ENCODE results near the gene OPRD1. TPM values are rescaled to one million over a fixed set of nuclear protein-coding genes. Genes with fewer than 3 reads are reported as not detected.

Gene OPRD1
- total RNA-seq, 1 donor from 2014 or later, result 0.05 TPM

- Mint-ChIP-seq H3K4me1 (ENCODE audit: low read depth) (peaks cover 32% of the 10 kb centered on the region), H3K36me3 (ENCODE audit: low read depth) (peaks cover 10% of the 10 kb centered on the region), H3K9me3 (no peaks in the 10 kb centered on the region), H3K27me3 (ENCODE audit: insufficient read depth) (no peaks in the 10 kb centered on the region), H3K27ac (no peak overlapping the region), H3K4me3 (no peak overlapping the region)
- no peak for DNase-seq (ENCODE audit: low spot score)
- intact Hi-C loops (cut with micrococcal nuclease), result no loop called here
Measured at GRCh38 chr1:28895896-28896608, 84.1 kb downstream of the OPRD1 start.

GRCh38 chr1:28896609-28896986, 84.6 kb downstream of the OPRD1 start:
- no peak overlapping the region for H3K4me3 Mint-ChIP-seq
- H3K4me1 Mint-ChIP-seq (ENCODE audit: low read depth), result peaks cover 29% of the 10 kb centered on the region
- no peaks in the 10 kb centered on the region for H3K9me3 Mint-ChIP-seq
- no peak for DNase-seq (ENCODE audit: low spot score)
- no peak overlapping the region for H3K27ac Mint-ChIP-seq
- H3K27me3 Mint-ChIP-seq (ENCODE audit: insufficient read depth), result no peaks in the 10 kb centered on the region
- peaks cover 10% of the 10 kb centered on the region for H3K36me3 Mint-ChIP-seq (ENCODE audit: low read depth)
- intact Hi-C loops (cut with micrococcal nuclease), result no loop called here

GRCh38 chr1:28897789-28898188, 85.8 kb downstream of the OPRD1 start:
- no peak overlapping the region for H3K4me3 Mint-ChIP-seq
- no peak overlapping the region for H3K27ac Mint-ChIP-seq
- peaks cover 29% of the 10 kb centered on the region for H3K4me1 Mint-ChIP-seq (ENCODE audit: low read depth)
- DNase-seq (ENCODE audit: low spot score), result no peak
- intact Hi-C loops (cut with micrococcal nuclease), result no loop called here
- H3K27me3 Mint-ChIP-seq (ENCODE audit: insufficient read depth), result no peaks in the 10 kb centered on the region
- no peaks in the 10 kb centered on the region for H3K9me3 Mint-ChIP-seq
- H3K36me3 Mint-ChIP-seq (ENCODE audit: low read depth), result peaks cover 14% of the 10 kb centered on the region

GRCh38 chr1:28898405-28898881, 86.5 kb downstream of the OPRD1 start:
- H3K27ac Mint-ChIP-seq, result no peak overlapping the region
- peaks cover 29% of the 10 kb centered on the region for H3K4me1 Mint-ChIP-seq (ENCODE audit: low read depth)
- no peak for DNase-seq (ENCODE audit: low spot score)
- H3K36me3 Mint-ChIP-seq (ENCODE audit: low read depth), result peaks cover 17% of the 10 kb centered on the region
- intact Hi-C loops (cut with micrococcal nuclease), result no loop called here
- H3K27me3 Mint-ChIP-seq (ENCODE audit: insufficient read depth), result no peaks in the 10 kb centered on the region
- no peaks in the 10 kb centered on the region for H3K9me3 Mint-ChIP-seq
- H3K4me3 Mint-ChIP-seq, result no peak overlapping the region

DNA sequence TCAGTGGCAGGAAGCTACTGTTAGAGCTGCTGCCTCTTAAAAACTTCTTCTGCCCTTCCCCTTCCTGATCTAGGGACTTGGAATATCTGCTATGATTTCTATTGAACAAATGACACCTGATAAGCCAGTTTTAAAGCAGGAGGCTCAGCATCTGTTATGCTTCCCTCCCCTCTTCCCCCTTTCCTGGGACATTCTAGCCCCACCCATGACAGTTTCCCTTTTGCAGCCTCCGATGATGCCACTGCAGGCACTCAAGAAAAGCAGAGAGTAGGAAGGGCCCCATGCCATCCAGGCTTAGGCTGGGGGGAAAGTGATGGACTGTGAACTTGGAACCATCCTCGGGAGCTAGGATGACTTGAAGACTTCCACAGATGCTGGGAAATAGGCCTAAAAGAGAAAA, 87.3 kb downstream of the OPRD1 start:
- DNase-seq (ENCODE audit: low spot score), result no peak
- Mint-ChIP-seq H3K4me1 (ENCODE audit: low read depth) (peaks cover 29% of the 10 kb centered on the region), H3K9me3 (peaks cover 1% of the 10 kb centered on the region), H3K27me3 (ENCODE audit: insufficient read depth) (no peaks in the 10 kb centered on the region), H3K27ac (no peak overlapping the region), H3K36me3 (ENCODE audit: low read depth) (peaks cover 18% of the 10 kb centered on the region), H3K4me3 (no peak overlapping the region)
- intact Hi-C loops (cut with micrococcal nuclease), result no loop called here

- H3K9me3 Mint-ChIP-seq, result peaks cover 3% of the 10 kb centered on the region
- H3K36me3 Mint-ChIP-seq (ENCODE audit: low read depth), result peaks cover 18% of the 10 kb centered on the region
- peak overlapping the region; percentile 22 for H3K27ac Mint-ChIP-seq
- H3K4me1 Mint-ChIP-seq (ENCODE audit: low read depth), result peaks cover 29% of the 10 kb centered on the region
- no peaks in the 10 kb centered on the region for H3K27me3 Mint-ChIP-seq (ENCODE audit: insufficient read depth)
- H3K4me3 Mint-ChIP-seq, result no peak overlapping the region
- intact Hi-C loops (cut with micrococcal nuclease), result no loop called here
- no peak for DNase-seq (ENCODE audit: low spot score)
Measured at GRCh38 chr1:28900562-28900961, 88.6 kb downstream of the OPRD1 start.

DNA sequence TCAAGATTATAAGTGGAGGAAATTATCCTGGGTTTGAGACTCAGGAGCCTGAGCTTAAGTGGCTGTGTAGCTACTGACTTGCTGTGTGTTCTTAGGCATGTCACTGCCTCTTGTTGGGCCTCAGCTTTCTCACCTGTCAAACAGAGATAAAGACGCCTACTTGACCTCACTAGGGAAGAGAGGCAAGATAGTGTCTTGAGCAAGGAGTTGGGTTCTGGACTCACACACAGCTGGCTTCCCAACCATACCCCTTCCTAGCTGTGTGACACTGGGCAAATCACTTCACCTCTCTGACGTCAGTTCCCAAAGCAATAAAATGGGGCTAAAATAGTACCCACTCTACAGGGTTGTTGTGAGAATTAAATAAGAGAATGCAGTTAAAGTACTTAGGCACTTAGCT, 90.8 kb downstream of the OPRD1 start:
- no peak for DNase-seq (ENCODE audit: low spot score)
- no peaks in the 10 kb centered on the region for H3K27me3 Mint-ChIP-seq (ENCODE audit: insufficient read depth)
- peaks cover 17% of the 10 kb centered on the region for H3K36me3 Mint-ChIP-seq (ENCODE audit: low read depth)
- peaks cover 21% of the 10 kb centered on the region for H3K4me1 Mint-ChIP-seq (ENCODE audit: low read depth)
- peaks cover 3% of the 10 kb centered on the region for H3K9me3 Mint-ChIP-seq
- intact Hi-C loops (cut with micrococcal nuclease), result no loop called here
- H3K4me3 Mint-ChIP-seq, result no peak overlapping the region
- H3K27ac Mint-ChIP-seq, result no peak overlapping the region

DNA sequence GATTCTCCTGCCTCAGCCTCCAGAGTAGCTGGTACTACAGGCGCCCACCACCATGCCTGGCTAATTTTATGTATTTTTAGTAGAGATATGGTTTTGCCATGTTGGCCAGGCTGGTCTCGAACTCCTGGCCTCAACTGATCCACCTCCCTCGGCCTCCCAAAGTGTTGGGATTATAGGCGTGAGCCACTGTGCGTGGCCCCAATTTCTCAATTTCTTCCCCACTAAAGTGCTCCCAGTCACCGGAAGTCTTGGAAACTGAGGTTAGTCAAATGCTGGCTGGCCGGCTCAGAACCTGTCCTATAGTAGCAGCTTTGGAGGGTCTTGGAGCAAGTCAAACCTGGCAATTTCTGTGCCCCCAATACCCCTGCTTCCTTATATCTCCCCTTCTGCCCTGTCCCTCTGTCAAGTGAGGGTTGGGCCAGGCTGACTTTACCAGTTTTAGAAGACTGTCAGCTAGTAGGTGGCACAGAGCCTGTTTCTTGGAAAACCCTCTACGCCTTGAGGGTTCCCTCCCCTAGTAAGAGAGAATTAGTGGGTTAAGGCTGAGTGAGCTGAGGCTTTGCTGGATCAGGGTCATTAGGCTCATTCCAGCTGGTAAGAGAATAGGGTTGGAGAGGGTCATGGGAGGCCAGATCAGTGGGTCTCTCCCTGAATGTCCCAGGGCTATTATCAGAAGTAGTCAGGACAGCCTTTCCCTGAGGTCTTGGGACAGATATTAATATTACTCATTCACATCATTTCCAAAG, 94.1 kb downstream of the OPRD1 start:
- Mint-ChIP-seq H3K4me1 (ENCODE audit: low read depth) (peaks cover 5% of the 10 kb centered on the region), H3K27ac (no peak overlapping the region), H3K36me3 (ENCODE audit: low read depth) (peaks cover 17% of the 10 kb centered on the region), H3K4me3 (no peak overlapping the region), H3K9me3 (peaks cover 3% of the 10 kb centered on the region), H3K27me3 (ENCODE audit: insufficient read depth) (no peaks in the 10 kb centered on the region)
- intact Hi-C loops (cut with micrococcal nuclease), result no loop called here
- no peak for DNase-seq (ENCODE audit: low spot score)

GRCh38 chr1:28909198-28909597, 97.2 kb downstream of the OPRD1 start:
- Mint-ChIP-seq H3K4me3 (no peak overlapping the region), H3K9me3 (peaks cover 3% of the 10 kb centered on the region), H3K36me3 (ENCODE audit: low read depth) (peaks cover 5% of the 10 kb centered on the region), H3K27ac (no peak overlapping the region), H3K4me1 (ENCODE audit: low read depth) (peaks cover 13% of the 10 kb centered on the region), H3K27me3 (ENCODE audit: insufficient read depth) (no peaks in the 10 kb centered on the region)
- intact Hi-C loops (cut with micrococcal nuclease), result no loop called here
- DNase-seq (ENCODE audit: low spot score), result no peak

DNA sequence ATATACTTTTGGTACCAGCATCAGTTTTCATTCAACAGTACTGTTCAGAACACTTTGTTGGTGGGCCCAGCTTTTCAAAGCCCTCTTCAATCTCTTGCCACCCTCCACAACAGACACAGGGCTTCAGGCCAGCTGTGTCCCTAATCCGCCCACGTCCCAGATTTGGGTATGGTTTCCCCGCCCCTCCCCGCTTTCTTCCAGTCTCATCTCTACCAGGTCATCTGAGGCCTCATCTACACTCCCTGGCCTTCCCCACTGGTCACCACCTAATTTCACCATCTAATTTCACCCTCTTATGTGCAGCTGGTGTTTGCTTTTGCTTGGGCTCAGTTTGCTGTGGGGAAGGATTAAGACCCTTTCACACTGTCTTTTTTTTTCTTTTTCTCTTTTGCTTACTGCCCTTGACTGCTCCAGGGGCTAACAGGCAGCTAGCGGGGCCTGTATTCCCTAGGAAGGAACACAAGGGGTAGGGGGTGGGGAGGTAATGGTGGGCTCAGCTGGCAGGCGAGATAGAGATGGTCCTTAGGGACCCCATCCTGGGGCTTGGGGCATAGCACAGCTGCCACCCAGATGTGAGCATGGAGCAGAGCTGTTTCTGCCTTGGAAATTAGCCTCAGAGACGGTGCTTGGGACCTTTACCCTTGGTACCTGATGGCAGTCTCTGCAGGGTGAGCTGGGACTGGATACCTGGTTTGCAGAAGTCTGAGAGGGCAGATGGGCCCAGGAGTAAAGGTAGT, 98.6 kb downstream of the OPRD1 start:
- H3K27ac Mint-ChIP-seq, result no peak overlapping the region
- H3K9me3 Mint-ChIP-seq, result no peaks in the 10 kb centered on the region
- no peak for DNase-seq (ENCODE audit: low spot score)
- peaks cover 20% of the 10 kb centered on the region for H3K4me1 Mint-ChIP-seq (ENCODE audit: low read depth)
- intact Hi-C loops (cut with micrococcal nuclease), result no loop called here
- no peaks in the 10 kb centered on the region for H3K27me3 Mint-ChIP-seq (ENCODE audit: insufficient read depth)
- H3K4me3 Mint-ChIP-seq, result no peak overlapping the region
- peaks cover 3% of the 10 kb centered on the region for H3K36me3 Mint-ChIP-seq (ENCODE audit: low read depth)

GRCh38 chr1:28913786-28914227, 101.8 kb downstream of the OPRD1 start:
- H3K27me3 Mint-ChIP-seq (ENCODE audit: insufficient read depth), result no peaks in the 10 kb centered on the region
- H3K4me1 Mint-ChIP-seq (ENCODE audit: low read depth), result peaks cover 48% of the 10 kb centered on the region
- DNase-seq (ENCODE audit: low spot score), result no peak
- intact Hi-C loops (cut with micrococcal nuclease), result loop anchor here (1.0 kb wide), 2 partner anchors 29 to 48 kb away; no protein-coding TSS in a partner anchor
- H3K4me3 Mint-ChIP-seq, result peak overlapping the region; percentile 78
- H3K36me3 Mint-ChIP-seq (ENCODE audit: low read depth), result peaks cover 11% of the 10 kb centered on the region
- no peaks in the 10 kb centered on the region for H3K9me3 Mint-ChIP-seq
- peak overlapping the region; percentile 82 for H3K27ac Mint-ChIP-seq

DNA sequence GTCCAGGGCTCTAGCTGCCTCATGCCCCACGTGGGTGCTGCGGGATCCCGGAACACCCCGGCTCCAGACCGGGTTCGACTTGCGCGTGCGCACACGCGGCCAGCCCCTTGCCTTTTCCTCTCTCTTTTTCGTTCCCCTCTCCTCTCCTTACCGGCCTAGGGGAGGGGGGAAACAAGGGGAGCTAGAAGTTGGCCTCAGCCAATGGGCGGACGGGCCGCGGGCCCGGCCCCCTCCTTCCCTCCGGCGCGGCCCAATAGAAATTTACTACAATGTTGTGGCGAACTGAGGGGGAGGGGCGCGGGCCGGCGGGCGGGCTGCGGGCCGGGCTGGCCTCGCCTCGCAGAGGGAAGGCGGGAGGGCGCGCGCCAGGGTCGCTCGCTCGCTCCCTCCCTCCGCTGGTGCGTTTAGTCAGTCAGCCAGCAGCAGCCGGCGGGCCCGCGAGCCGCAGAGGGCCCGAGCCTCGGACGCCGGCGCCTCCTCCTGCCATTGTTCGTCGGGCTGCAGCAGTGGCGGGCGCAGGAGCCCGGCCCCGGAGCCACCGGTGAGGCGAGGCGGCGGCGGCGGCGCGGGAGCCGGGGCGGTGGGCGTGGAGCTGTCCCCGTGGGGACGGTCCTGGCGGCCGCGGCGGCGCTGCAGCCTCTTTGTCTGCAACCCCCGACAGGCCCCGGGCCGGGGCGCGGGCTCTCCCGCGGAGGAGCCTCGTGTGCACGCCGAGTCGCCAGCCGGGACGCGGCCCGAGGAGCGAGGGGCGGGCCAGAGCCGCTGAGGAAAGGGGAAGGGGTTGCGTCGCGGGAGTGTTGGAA, 102.5 kb downstream of the OPRD1 start, which contains the start of gene EPB41:
EPB41 (plus strand) TSS at position 342 of the 803 bp plus-strand sequence. CDS start 72,869 bp downstream, outside the sequence.
- no peaks in the 10 kb centered on the region for H3K27me3 Mint-ChIP-seq (ENCODE audit: insufficient read depth)
- no peaks in the 10 kb centered on the region for H3K9me3 Mint-ChIP-seq
- peak within 1 kb of the TSS; percentile 96 for H3K4me3 Mint-ChIP-seq
- intact Hi-C loops (cut with micrococcal nuclease), result loop anchor here (1.0 kb wide), 3 partner anchors 12 to 48 kb away; no protein-coding TSS in a partner anchor
- H3K27ac Mint-ChIP-seq, result peak within 1 kb of the TSS; percentile 92
- peaks cover 51% of the 10 kb centered on the region for H3K4me1 Mint-ChIP-seq (ENCODE audit: low read depth)
- DNase-seq (ENCODE audit: low spot score), result peak; percentile 88
- peaks cover 12% of the 10 kb centered on the region for H3K36me3 Mint-ChIP-seq (ENCODE audit: low read depth)
